Neuron (in vitro differentiated cells): ENCODE results near the gene CST5.
"Not testable (repeated sequence)": the region's sequence is repeated elsewhere in the genome, so short reads cannot be mapped to it uniquely, and the experiment has no call there.

Experiments used
- H2AFZ ChIP-seq: one replicate; pipeline ENCODE4 v1.6.1; 2013; ENCODE audit warnings: low read depth, mild to moderate bottlenecking, inconsistent platforms, low read length, moderate library complexity
- H3K27me3 ChIP-seq: one replicate; pipeline ENCODE4 v1.6.1; 2013; ENCODE audit warnings: low read length; ENCODE audit not compliant: insufficient read depth
- H3K36me3 ChIP-seq: one replicate; pipeline ENCODE4 v1.6.1; 2013; ENCODE audit warnings: low read length; ENCODE audit not compliant: insufficient read depth
- H3K4me1 ChIP-seq: one replicate; pipeline ENCODE4 v1.6.1; 2013; ENCODE audit warnings: low read length; ENCODE audit not compliant: insufficient read depth
- H3K4me3 ChIP-seq: 2 replicates; pipeline ENCODE4 v1.5.1; 2013; ENCODE audit warnings: mild to moderate bottlenecking, low read length, moderate library complexity
- H3K9me3 ChIP-seq: one replicate; pipeline ENCODE4 v1.6.1; 2013; ENCODE audit warnings: low read length

Gene CST5

GRCh38 chr20:23857962-23858595 is 21.5 kb downstream of the CST5 start:
- Histone ChIP-seq H3K36me3 (no peaks in the 10 kb centered on the region), H3K4me1 (no peaks in the 10 kb centered on the region), H3K9me3 (no peaks in the 10 kb centered on the region), H2AFZ (no peak overlapping the region), H3K27me3 (no peaks in the 10 kb centered on the region), H3K4me3 (no peak overlapping the region)

GRCh38 chr20:23856736-23857135 is 22.8 kb downstream of the CST5 start:
- Histone ChIP-seq H3K36me3 (no peaks in the 10 kb centered on the region), H3K4me3 (no peak overlapping the region), H3K4me1 (no peaks in the 10 kb centered on the region), H3K9me3 (no peaks in the 10 kb centered on the region), H3K27me3 (no peaks in the 10 kb centered on the region), H2AFZ (no peak overlapping the region)

- Histone ChIP-seq H3K4me1 (no peaks in the 10 kb centered on the region), H3K36me3 (no peaks in the 10 kb centered on the region), H3K9me3 (no peaks in the 10 kb centered on the region)
These were observed 23.3 kb downstream of the CST5 start for GRCh38 chr20:23856226-23856625.

GRCh38 chr20:23841693-23842092 is 37.9 kb downstream of the CST5 start:
- no peaks in the 10 kb centered on the region for H3K4me1 ChIP-seq
- H2AFZ ChIP-seq = no peak overlapping the region
- H3K9me3 ChIP-seq = no peaks in the 10 kb centered on the region
- H3K27me3 ChIP-seq = no peaks in the 10 kb centered on the region
- H3K36me3 ChIP-seq = no peaks in the 10 kb centered on the region
- H3K4me3 ChIP-seq = no peak overlapping the region

More at GRCh38 chr20:23856226-23856625, 23.3 kb downstream of the CST5 start:
- Histone ChIP-seq H3K27me3 (no peaks in the 10 kb centered on the region), H2AFZ (no peak overlapping the region), H3K4me3 (no peak overlapping the region)

- Histone ChIP-seq H3K4me3 (no peak overlapping the region), H2AFZ (no peak overlapping the region), H3K27me3 (no peaks in the 10 kb centered on the region), H3K36me3 (no peaks in the 10 kb centered on the region), H3K4me1 (no peaks in the 10 kb centered on the region), H3K9me3 (no peaks in the 10 kb centered on the region)
These were observed 43.8 kb downstream of the CST5 start for GRCh38 chr20:23835716-23836115.

GRCh38 chr20:23832775-23833513 is 46.6 kb downstream of the CST5 start:
- no peaks in the 10 kb centered on the region for H3K27me3 ChIP-seq
- no peaks in the 10 kb centered on the region for H3K36me3 ChIP-seq
- H3K4me3 ChIP-seq = no peak overlapping the region
- H2AFZ ChIP-seq = no peak overlapping the region
- H3K4me1 ChIP-seq = no peaks in the 10 kb centered on the region
- no peaks in the 10 kb centered on the region for H3K9me3 ChIP-seq

GRCh38 chr20:23831961-23832360 is 47.6 kb downstream of the CST5 start:
- H3K27me3 ChIP-seq, H3K4me3 ChIP-seq, H3K36me3 ChIP-seq, H3K4me1 ChIP-seq, H2AFZ ChIP-seq, H3K9me3 ChIP-seq: not testable (repeated sequence)

GRCh38 chr20:23826541-23827021 is 53.0 kb downstream of the CST5 start, which contains the start of gene CST2:
TSS of gene CST2 (minus strand) at chr20:23826729. CDS start at chr20:23826660, 69 bp downstream.
- Histone ChIP-seq H3K27me3 (no peaks in the 10 kb centered on the region), H2AFZ (no peak within 1 kb of the TSS), H3K9me3 (no peaks in the 10 kb centered on the region), H3K4me3 (no peak within 1 kb of the TSS), H3K36me3 (no peaks in the 10 kb centered on the region), H3K4me1 (no peaks in the 10 kb centered on the region)
